HL-60 (cell line): ENCODE results near the gene MYO5B.

Source experiments
- DNase-seq, 2 experiments: peaks; one replicate each; pipeline ENCODE4 v3.0.0-alpha.2; 2010 to 2020; ENCODE audit warnings: low read depth in 1 of 2, low spot score in 1 of 2
- H3K27ac ChIP-seq: fragments of 250-450 bp; sonication (Bioruptor Pico); replicated peaks from 2 replicates; pipeline ENCODE4 v1.5.1; 2020; ENCODE audit warnings: mild to moderate bottlenecking, moderate library complexity
- H3K27me3 ChIP-seq: fragments of 250-450 bp; sonication (Bioruptor Pico); 2 replicates; pipeline ENCODE4 v1.5.1; 2021; ENCODE audit warnings: mild to moderate bottlenecking, moderate library complexity; ENCODE audit not compliant: insufficient read depth, poor library complexity, severe bottlenecking
- H3K4me3 ChIP-seq: replicated peaks from 2 replicates; pipeline ENCODE4 v1.5.1; 2011; ENCODE audit warnings: mild to moderate bottlenecking, control low read depth, low read length; ENCODE audit not compliant: insufficient read depth
- GABPA ChIP-seq: IDR thresholded peaks from 2 replicates; pipeline ENCODE4 v1.6.1; 2012; ENCODE audit warnings: low read depth
- POLR2AphosphoS5 ChIP-seq: IDR thresholded peaks from 2 replicates; pipeline ENCODE4 v1.6.1; 2012; ENCODE audit warnings: low read depth
- REST ChIP-seq: IDR thresholded peaks from 2 replicates; pipeline ENCODE4 v1.6.1; 2012; ENCODE audit warnings: low read depth; ENCODE audit not compliant: insufficient replicate concordance
- SPI1 ChIP-seq: IDR thresholded peaks from 2 replicates; pipeline ENCODE4 v1.6.1; 2012; ENCODE audit warnings: low read depth, mild to moderate bottlenecking, borderline replicate concordance
- TF ChIP-seq, protein P1 (sequence below): IDR thresholded peaks from one replicate; pipeline ENCODE4 v1.5.1; 2011; ENCODE audit warnings: low read length, control low read depth, inconsistent platforms; ENCODE audit not compliant: insufficient read depth

The MYO5B gene

GRCh38 chr18:49833814-49834213 lies 361.1 kb downstream of the MYO5B start:
- no peak overlapping the region for H3K27ac ChIP-seq
- H3K27me3 ChIP-seq: peaks cover 12% of the 10 kb centered on the region
- no peak for DNase-seq
- TF ChIP-seq POLR2AphosphoS5: no peak
- no peak for TF ChIP-seq REST
- TF ChIP-seq GABPA: no peak
- TF ChIP-seq SPI1: no peak
- TF ChIP-seq, protein P1, sequence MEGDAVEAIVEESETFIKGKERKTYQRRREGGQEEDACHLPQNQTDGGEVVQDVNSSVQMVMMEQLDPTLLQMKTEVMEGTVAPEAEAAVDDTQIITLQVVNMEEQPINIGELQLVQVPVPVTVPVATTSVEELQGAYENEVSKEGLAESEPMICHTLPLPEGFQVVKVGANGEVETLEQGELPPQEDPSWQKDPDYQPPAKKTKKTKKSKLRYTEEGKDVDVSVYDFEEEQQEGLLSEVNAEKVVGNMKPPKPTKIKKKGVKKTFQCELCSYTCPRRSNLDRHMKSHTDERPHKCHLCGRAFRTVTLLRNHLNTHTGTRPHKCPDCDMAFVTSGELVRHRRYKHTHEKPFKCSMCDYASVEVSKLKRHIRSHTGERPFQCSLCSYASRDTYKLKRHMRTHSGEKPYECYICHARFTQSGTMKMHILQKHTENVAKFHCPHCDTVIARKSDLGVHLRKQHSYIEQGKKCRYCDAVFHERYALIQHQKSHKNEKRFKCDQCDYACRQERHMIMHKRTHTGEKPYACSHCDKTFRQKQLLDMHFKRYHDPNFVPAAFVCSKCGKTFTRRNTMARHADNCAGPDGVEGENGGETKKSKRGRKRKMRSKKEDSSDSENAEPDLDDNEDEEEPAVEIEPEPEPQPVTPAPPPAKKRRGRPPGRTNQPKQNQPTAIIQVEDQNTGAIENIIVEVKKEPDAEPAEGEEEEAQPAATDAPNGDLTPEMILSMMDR: no peak
- H3K4me3 ChIP-seq: no peak overlapping the region

DNA sequence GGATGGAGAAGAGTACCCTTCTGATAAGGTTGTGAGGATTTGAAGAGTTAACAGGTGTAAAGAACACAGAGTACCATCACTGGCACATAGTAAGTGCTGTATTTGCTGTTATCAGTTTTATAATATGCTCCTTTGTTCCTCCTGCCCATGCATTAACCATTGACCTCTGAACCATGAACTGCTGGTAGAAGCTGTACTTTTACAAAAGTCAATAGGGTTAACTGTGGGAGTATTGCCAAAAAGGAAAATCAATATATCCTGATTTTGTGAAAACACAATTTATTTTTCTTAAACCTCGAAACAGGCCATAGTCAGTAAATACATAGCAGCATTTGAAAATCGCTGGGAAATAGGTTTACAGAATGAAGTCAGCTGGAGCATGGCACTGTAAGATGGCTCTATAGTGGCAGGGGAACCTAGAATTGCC lies 362.7 kb downstream of the MYO5B start:
- no peak for TF ChIP-seq POLR2AphosphoS5
- no peak for TF ChIP-seq SPI1
- no peak for TF ChIP-seq GABPA
- TF ChIP-seq, protein P1: no peak
- no peak for TF ChIP-seq REST
- H3K4me3 ChIP-seq: no peak overlapping the region

DNA sequence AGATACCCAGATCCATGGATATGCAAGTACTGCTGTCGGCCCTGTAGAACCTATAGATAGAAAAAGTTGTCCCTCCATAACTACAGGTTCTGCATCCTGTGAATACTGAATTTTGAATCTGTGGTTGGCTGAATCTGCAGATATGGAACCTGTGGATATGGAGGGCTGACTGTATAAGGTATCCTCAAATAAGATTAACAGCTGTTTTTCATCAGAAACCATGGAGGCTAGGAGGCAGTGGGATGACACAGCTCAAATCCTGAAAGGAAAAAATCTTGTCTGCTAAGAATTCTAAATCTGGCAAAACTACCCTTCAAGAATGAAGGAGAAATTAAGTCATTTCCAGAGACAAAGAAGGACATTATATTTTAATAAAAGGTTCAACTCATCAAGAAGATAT lies 367.0 kb downstream of the MYO5B start:
- no peak for DNase-seq
- TF ChIP-seq REST: no peak
- TF ChIP-seq SPI1: no peak
- no peak for TF ChIP-seq POLR2AphosphoS5
- no peak for TF ChIP-seq GABPA
- TF ChIP-seq, protein P1: no peak
- no peak overlapping the region for H3K4me3 ChIP-seq
- no peak overlapping the region for H3K27ac ChIP-seq
- peaks cover 15% of the 10 kb centered on the region for H3K27me3 ChIP-seq

More for the DNA sequence above, 362.7 kb downstream of the MYO5B start:
- Histone ChIP-seq H3K27ac (no peak overlapping the region), H3K27me3 (peaks cover 17% of the 10 kb centered on the region)
- DNase-seq: no peak
